ENCODE results near the gene TPD52L2.

DNA sequence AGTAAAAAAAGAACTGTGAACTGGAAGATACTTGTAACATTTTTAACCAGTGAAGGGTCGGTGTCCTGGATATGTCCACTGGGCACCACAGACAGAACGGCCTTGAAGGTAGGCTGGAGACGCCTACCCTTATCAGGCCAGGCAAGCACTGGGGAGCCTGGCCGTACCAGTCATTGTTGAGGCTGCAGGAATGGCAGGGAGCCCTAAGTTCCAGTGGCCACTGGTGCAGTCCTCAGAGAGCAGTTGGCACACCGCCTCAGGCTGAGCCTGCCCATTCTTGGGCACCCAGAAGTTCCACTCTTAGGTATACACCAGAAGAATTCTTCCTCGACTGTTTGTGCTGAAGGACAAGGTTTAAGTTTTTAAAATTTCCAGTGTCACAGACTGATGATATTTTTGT, 50.4 kb downstream of the TPD52L2 start:
- TF ChIP-seq, protein P1, sequence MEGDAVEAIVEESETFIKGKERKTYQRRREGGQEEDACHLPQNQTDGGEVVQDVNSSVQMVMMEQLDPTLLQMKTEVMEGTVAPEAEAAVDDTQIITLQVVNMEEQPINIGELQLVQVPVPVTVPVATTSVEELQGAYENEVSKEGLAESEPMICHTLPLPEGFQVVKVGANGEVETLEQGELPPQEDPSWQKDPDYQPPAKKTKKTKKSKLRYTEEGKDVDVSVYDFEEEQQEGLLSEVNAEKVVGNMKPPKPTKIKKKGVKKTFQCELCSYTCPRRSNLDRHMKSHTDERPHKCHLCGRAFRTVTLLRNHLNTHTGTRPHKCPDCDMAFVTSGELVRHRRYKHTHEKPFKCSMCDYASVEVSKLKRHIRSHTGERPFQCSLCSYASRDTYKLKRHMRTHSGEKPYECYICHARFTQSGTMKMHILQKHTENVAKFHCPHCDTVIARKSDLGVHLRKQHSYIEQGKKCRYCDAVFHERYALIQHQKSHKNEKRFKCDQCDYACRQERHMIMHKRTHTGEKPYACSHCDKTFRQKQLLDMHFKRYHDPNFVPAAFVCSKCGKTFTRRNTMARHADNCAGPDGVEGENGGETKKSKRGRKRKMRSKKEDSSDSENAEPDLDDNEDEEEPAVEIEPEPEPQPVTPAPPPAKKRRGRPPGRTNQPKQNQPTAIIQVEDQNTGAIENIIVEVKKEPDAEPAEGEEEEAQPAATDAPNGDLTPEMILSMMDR (IDR thresholded peaks at IDR 0.05) = no peak
- no peak for TF ChIP-seq POLR2A (IDR thresholded peaks at IDR 0.05)
